Erythroblast (primary cell): ENCODE measurements around the gene ALG14.

Experiments used
- GATA1 ChIP-seq: IDR thresholded peaks from 2 replicates; pipeline ENCODE4 v1.6.1; 2011; ENCODE audit warnings: low read depth, mild to moderate bottlenecking, control low read depth, low read length, moderate library complexity
- POLR2A ChIP-seq: IDR thresholded peaks from 2 replicates; pipeline ENCODE4 v1.6.1; 2011; ENCODE audit warnings: mild to moderate bottlenecking, low read length

GRCh38 chr1:94979656-94980581 lies 92.8 kb downstream of the ALG14 start:
- TF ChIP-seq POLR2A (no peak), GATA1 (no peak)
